Mammary epithelial cell (primary cell): ENCODE data around the gene SLC10A6.

Experiments
- EZH2 ChIP-seq: IDR thresholded peaks from 2 replicates; pipeline ENCODE4 v1.6.1; 2012; ENCODE audit warnings: low read length, inconsistent platforms, borderline replicate concordance
- TF ChIP-seq, protein P1 (sequence below), 2 donors: IDR thresholded peaks in 1 of 2; conservative IDR thresholded peaks in 1 of 2; 2 replicates each; pipeline ENCODE4 v1.5.1; 2011 to 2012; ENCODE audit warnings: inconsistent platforms in 2 of 2, low read length in 2 of 2, mild to moderate bottlenecking in 2 of 2, control low read depth in 1 of 2, low read depth in 1 of 2; ENCODE audit not compliant: insufficient read depth in 1 of 2; ENCODE audit errors: extremely low read depth in 1 of 2

DNA sequence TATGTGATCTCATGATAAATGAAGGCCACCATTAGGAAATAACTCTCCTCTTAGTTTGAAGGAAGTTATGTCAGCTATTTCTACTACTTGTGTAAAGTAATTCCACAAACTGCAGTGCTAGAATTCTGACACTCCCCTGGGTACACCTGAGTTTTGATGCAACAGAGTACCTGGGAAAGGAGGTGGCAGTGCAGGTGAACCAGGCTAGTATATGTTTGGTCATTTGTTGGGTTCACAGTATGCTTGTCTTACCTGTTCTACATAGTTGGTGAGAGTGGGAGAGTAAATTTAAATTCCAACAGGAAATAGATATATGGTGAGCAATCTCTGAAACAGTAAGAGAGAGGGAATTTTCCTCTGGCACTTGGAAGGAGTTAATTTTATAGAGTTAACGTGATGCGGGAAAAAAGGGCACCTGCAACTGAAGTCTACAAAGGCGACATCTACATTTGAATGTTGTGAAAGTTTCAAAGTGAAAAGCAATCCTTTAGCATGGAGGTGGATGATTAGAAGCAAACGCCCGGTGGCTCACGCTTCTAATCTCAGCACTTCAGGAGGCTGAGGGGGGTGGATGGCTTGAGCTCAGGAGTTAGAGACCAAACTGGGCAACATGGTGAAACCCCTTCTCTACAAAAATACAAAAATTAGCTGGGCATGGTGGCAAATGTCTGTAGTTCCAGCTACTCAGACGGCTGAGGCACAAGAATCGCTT is 8.3 kb upstream of the SLC10A6 start:
- TF ChIP-seq, protein P1, sequence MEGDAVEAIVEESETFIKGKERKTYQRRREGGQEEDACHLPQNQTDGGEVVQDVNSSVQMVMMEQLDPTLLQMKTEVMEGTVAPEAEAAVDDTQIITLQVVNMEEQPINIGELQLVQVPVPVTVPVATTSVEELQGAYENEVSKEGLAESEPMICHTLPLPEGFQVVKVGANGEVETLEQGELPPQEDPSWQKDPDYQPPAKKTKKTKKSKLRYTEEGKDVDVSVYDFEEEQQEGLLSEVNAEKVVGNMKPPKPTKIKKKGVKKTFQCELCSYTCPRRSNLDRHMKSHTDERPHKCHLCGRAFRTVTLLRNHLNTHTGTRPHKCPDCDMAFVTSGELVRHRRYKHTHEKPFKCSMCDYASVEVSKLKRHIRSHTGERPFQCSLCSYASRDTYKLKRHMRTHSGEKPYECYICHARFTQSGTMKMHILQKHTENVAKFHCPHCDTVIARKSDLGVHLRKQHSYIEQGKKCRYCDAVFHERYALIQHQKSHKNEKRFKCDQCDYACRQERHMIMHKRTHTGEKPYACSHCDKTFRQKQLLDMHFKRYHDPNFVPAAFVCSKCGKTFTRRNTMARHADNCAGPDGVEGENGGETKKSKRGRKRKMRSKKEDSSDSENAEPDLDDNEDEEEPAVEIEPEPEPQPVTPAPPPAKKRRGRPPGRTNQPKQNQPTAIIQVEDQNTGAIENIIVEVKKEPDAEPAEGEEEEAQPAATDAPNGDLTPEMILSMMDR (conservative IDR thresholded peaks at IDR 0.05 in 1 of 2, IDR thresholded peaks at IDR 0.05 in 1 of 2; ENCODE audit: extremely low read depth in 1 of 2, insufficient read depth in 1 of 2, low read depth in 1 of 2, low read length in 2 of 2) = no peak
- TF ChIP-seq EZH2 = no peak
